ENCODE results near the gene ART3.
A peak's percentile ranks its signal among the peaks of the same experiment; 100 is the strongest.

The ART3 gene

GRCh38 chr4:76067652-76068286 lies 6.7 kb upstream of the ART3 start:
- DNase-seq (ENCODE audit: low read depth in 3 of 3) = peak; percentile 37 to 72 (median 49)

- no peak for DNase-seq (ENCODE audit: low read depth in 3 of 3)
Measured at GRCh38 chr4:76072760-76073159, 1.7 kb upstream of the ART3 start.

- no peak for DNase-seq (ENCODE audit: low read depth in 3 of 3)
Measured at GRCh38 chr4:76074993-76075600, 588 bp downstream of the ART3 start.

GRCh38 chr4:76078033-76078613 lies 3.6 kb downstream of the ART3 start:
- no peak for DNase-seq (ENCODE audit: low read depth in 3 of 3)

- no peak for DNase-seq (ENCODE audit: low read depth in 3 of 3)
Measured at GRCh38 chr4:76083386-76083988, 9.0 kb downstream of the ART3 start.

GRCh38 chr4:76084542-76084941 lies 10.0 kb downstream of the ART3 start:
- DNase-seq (ENCODE audit: low read depth in 3 of 3) = no peak

GRCh38 chr4:76087007-76087769 lies 12.7 kb downstream of the ART3 start:
- DNase-seq (ENCODE audit: low read depth in 3 of 3) = no peak

GRCh38 chr4:76088719-76089118 lies 14.2 kb downstream of the ART3 start:
- DNase-seq (ENCODE audit: low read depth in 3 of 3) = no peak

- DNase-seq (ENCODE audit: low read depth in 3 of 3) = no peak
Measured at GRCh38 chr4:76090241-76090691, 15.8 kb downstream of the ART3 start.

GRCh38 chr4:76091052-76091451 lies 16.5 kb downstream of the ART3 start:
- DNase-seq (ENCODE audit: low read depth in 3 of 3) = no peak

GRCh38 chr4:76095568-76095967 lies 21.1 kb downstream of the ART3 start:
- no peak for DNase-seq (ENCODE audit: low read depth in 3 of 3)

- DNase-seq (ENCODE audit: low read depth in 3 of 3) = no peak
Measured at GRCh38 chr4:76096076-76096475, 21.6 kb downstream of the ART3 start.

GRCh38 chr4:76105652-76106051 lies 31.1 kb downstream of the ART3 start:
- no peak for DNase-seq (ENCODE audit: low read depth in 3 of 3)

- no peak for DNase-seq (ENCODE audit: low read depth in 3 of 3)
Measured at GRCh38 chr4:76106442-76106841, 31.9 kb downstream of the ART3 start.

- DNase-seq (ENCODE audit: low read depth in 3 of 3) = no peak
Measured at GRCh38 chr4:76108467-76109181, 34.1 kb downstream of the ART3 start.

- DNase-seq (ENCODE audit: low read depth in 3 of 3) = no peak
Measured at GRCh38 chr4:76116821-76117220, 42.3 kb downstream of the ART3 start.

GRCh38 chr4:76117536-76117935 lies 43.0 kb downstream of the ART3 start:
- no peak for DNase-seq (ENCODE audit: low read depth in 3 of 3)

GRCh38 chr4:76120199-76120598 lies 45.7 kb downstream of the ART3 start:
- no peak for DNase-seq (ENCODE audit: low read depth in 3 of 3)

- no peak for DNase-seq (ENCODE audit: low read depth in 3 of 3)
Measured at GRCh38 chr4:76125816-76126215, 51.3 kb downstream of the ART3 start.

- DNase-seq (ENCODE audit: low read depth in 3 of 3) = no peak
Measured at GRCh38 chr4:76127754-76128153, 53.2 kb downstream of the ART3 start.

- no peak for DNase-seq (ENCODE audit: low read depth in 3 of 3)
Measured at GRCh38 chr4:76141241-76141640, 66.7 kb downstream of the ART3 start.

GRCh38 chr4:76144546-76144945 lies 70.0 kb downstream of the ART3 start:
- no peak for DNase-seq (ENCODE audit: low read depth in 3 of 3)

Data from stimulated activated CD4-positive, alpha-beta T cell treated with anti-CD3 and anti-CD28 coated beads, TNF-alpha, amount 100 ng/mL, for 48 hours (primary cell).